ENCODE data around the gene TENT5C. TPM values are rescaled to one million over a fixed set of nuclear protein-coding genes. Genes with fewer than 3 reads are reported as not detected.

TENT5C gene
- total RNA-seq, 4 donors from 2014 or later = 2.7 to 5.0 (median 3.4) TPM

- TF ChIP-seq EP300 (IDR thresholded peaks at IDR 0.05) = no peak
- 40% methylated on average over 1 of the region's 3 CpGs for WGBS
- no peaks in the 10 kb centered on the region for H3K4me1 ChIP-seq
Observed at GRCh38 chr1:117582451-117582850, 23.4 kb upstream of the TENT5C start.

GRCh38 chr1:117583247-117583646, 22.6 kb upstream of the TENT5C start:
- no peaks in the 10 kb centered on the region for H3K27me3 ChIP-seq
- no peaks in the 10 kb centered on the region for H3K4me1 ChIP-seq
- no peaks in the 10 kb centered on the region for H3K9me3 ChIP-seq
- no peaks in the 10 kb centered on the region for H3K36me3 ChIP-seq
- H3K27ac ChIP-seq = no peak overlapping the region
- TF ChIP-seq POLR2AphosphoS5 (IDR thresholded peaks at IDR 0.05) = no peak
- no peak for TF ChIP-seq POLR2A (IDR thresholded peaks at IDR 0.05)
- TF ChIP-seq CTCF (IDR thresholded peaks at IDR 0.05) = no peak
- TF ChIP-seq EP300 (IDR thresholded peaks at IDR 0.05) = no peak
- DNase-seq (ENCODE audit: low spot score in 2 of 2) = peak in 1 of 2 donors; percentile 15
- H3K4me3 ChIP-seq = no peak overlapping the region
- 98% methylated on average over 6 of the region's 6 CpGs for WGBS

More at GRCh38 chr1:117582451-117582850, 23.4 kb upstream of the TENT5C start:
- Histone ChIP-seq H3K9me3 (no peaks in the 10 kb centered on the region), H3K4me3 (no peak overlapping the region), H3K27me3 (no peaks in the 10 kb centered on the region), H3K27ac (no peak overlapping the region), H3K36me3 (no peaks in the 10 kb centered on the region)
- DNase-seq (ENCODE audit: low spot score in 2 of 2) = peak in 1 of 2 donors; percentile 7

- Histone ChIP-seq H3K4me1 (no peaks in the 10 kb centered on the region), H3K27me3 (no peaks in the 10 kb centered on the region), H3K4me3 (no peak overlapping the region), H3K36me3 (no peaks in the 10 kb centered on the region), H3K27ac (no peak overlapping the region), H3K9me3 (no peaks in the 10 kb centered on the region)
- 95% methylated on average over 6 of the region's 6 CpGs for WGBS
- DNase-seq (ENCODE audit: low spot score in 2 of 2) = peak in 1 of 2 donors; percentile 4
- no peak for TF ChIP-seq EP300 (IDR thresholded peaks at IDR 0.05)
- TF ChIP-seq CTCF (IDR thresholded peaks at IDR 0.05) = no peak
- no peak for TF ChIP-seq POLR2A (IDR thresholded peaks at IDR 0.05)
- TF ChIP-seq POLR2AphosphoS5 (IDR thresholded peaks at IDR 0.05) = no peak
Observed at GRCh38 chr1:117584181-117584580, 21.7 kb upstream of the TENT5C start.

GRCh38 chr1:117585086-117585485, 20.8 kb upstream of the TENT5C start:
- 86% methylated on average over 8 of the region's 8 CpGs for WGBS

GRCh38 chr1:117586337-117586736, 19.5 kb upstream of the TENT5C start:
- no peak for TF ChIP-seq POLR2AphosphoS5 (IDR thresholded peaks at IDR 0.05)
- no peak for TF ChIP-seq POLR2A (IDR thresholded peaks at IDR 0.05)
- TF ChIP-seq EP300 (IDR thresholded peaks at IDR 0.05) = no peak
- no peak for TF ChIP-seq CTCF (IDR thresholded peaks at IDR 0.05)

More at GRCh38 chr1:117585086-117585485, 20.8 kb upstream of the TENT5C start:
- DNase-seq (ENCODE audit: low spot score in 2 of 2) = peak; percentile 33 to 52
- H3K36me3 ChIP-seq = no peaks in the 10 kb centered on the region
- no peak overlapping the region for H3K27ac ChIP-seq
- H3K27me3 ChIP-seq = no peaks in the 10 kb centered on the region
- H3K4me1 ChIP-seq = no peaks in the 10 kb centered on the region
- H3K4me3 ChIP-seq = no peak overlapping the region
- no peak for TF ChIP-seq POLR2A (IDR thresholded peaks at IDR 0.05)
- TF ChIP-seq EP300 (IDR thresholded peaks at IDR 0.05) = no peak
- no peak for TF ChIP-seq POLR2AphosphoS5 (IDR thresholded peaks at IDR 0.05)
- TF ChIP-seq CTCF (IDR thresholded peaks at IDR 0.05) = no peak
- H3K9me3 ChIP-seq = no peaks in the 10 kb centered on the region

More at GRCh38 chr1:117586337-117586736, 19.5 kb upstream of the TENT5C start:
- Histone ChIP-seq H3K27ac (no peak overlapping the region), H3K9me3 (no peaks in the 10 kb centered on the region), H3K4me3 (no peak overlapping the region), H3K27me3 (no peaks in the 10 kb centered on the region), H3K4me1 (peaks cover 12% of the 10 kb centered on the region), H3K36me3 (no peaks in the 10 kb centered on the region)
- 100% methylated on average over 1 of the region's 1 CpG for WGBS
- DNase-seq (ENCODE audit: low spot score in 2 of 2) = peak in 1 of 2 donors; percentile 6

All from suprapubic skin (tissue), 4 donors.